ENCODE measurements around the gene FFAR1. TPM values are rescaled to one million over a fixed set of nuclear protein-coding genes. Genes with fewer than 3 reads are reported as not detected.

Gene FFAR1
- total and polyA plus RNA-seq, 2 experiments from 2014 or later, result not detected

- TF ChIP-seq CTCF (conservative IDR thresholded peaks at IDR 0.05; ENCODE audit: low read depth in 2 of 2), result no peak
Observed at GRCh38 chr19:35330475-35330874, 17.2 kb upstream of the FFAR1 start (continued).

- ATAC-seq, result no peak
- Histone ChIP-seq H2AFZ (no peak overlapping the region), H3K9me2 (ENCODE audit: insufficient read depth) (no peaks in the 10 kb centered on the region), H3K27ac (ENCODE audit: low read depth) (no peak overlapping the region), H3K36me3 (ENCODE audit: insufficient read depth) (no peaks in the 10 kb centered on the region), H3K79me2 (replicated peaks; ENCODE audit: insufficient read depth) (no peaks in the 10 kb centered on the region), H3K4me3 (no peak overlapping the region), H3K27me3 (ENCODE audit: insufficient read depth) (no peaks in the 10 kb centered on the region), H4K20me1 (replicated peaks; ENCODE audit: insufficient read depth) (no peaks in the 10 kb centered on the region), H3F3A (replicated peaks; ENCODE audit: low read depth) (no peaks in the 10 kb centered on the region), H3K4me2 (no peak overlapping the region), H3K4me1 (ENCODE audit: insufficient read depth) (no peaks in the 10 kb centered on the region)
- Mint-ChIP-seq H3K4me1 (peaks cover 7% of the 10 kb centered on the region), H3K27me3 (ENCODE audit: insufficient read depth, low read depth, poor library complexity) (peaks cover 5% of the 10 kb centered on the region), H3K36me3 (ENCODE audit: low read depth) (no peaks in the 10 kb centered on the region), H3K4me3 (no peak overlapping the region), H3K27ac (no peak overlapping the region), H3K9me3 (no peaks in the 10 kb centered on the region; the same call in 2 of the 3 replicates)
- no peak for DNase-seq (ENCODE audit: low spot score)
- TF ChIP-seq CTCF (conservative IDR thresholded peaks at IDR 0.05; ENCODE audit: low read depth in 2 of 2), result no peak
- no peak for TF ChIP-seq ETS1 (IDR thresholded peaks at IDR 0.05)
- no peak for TF ChIP-seq JUNB (IDR thresholded peaks at IDR 0.05; ENCODE audit: unreplicated experiment)
- no peak for TF ChIP-seq ZNF114 (CRISPR knock-in tag; IDR thresholded peaks at IDR 0.05)
- TF ChIP-seq POLR2AphosphoS5 (IDR thresholded peaks at IDR 0.05; ENCODE audit: low read depth), result no peak
- no peak for TF ChIP-seq STAT1 (IDR thresholded peaks at IDR 0.05; ENCODE audit: unreplicated experiment)
- TF ChIP-seq CREB1 (CRISPR knock-in tag; IDR thresholded peaks at IDR 0.05; ENCODE audit: low read depth), result no peak
- no peak for TF ChIP-seq ZNF331 (CRISPR knock-in tag; IDR thresholded peaks at IDR 0.05; ENCODE audit: low read depth)
- TF ChIP-seq ZNF462 (CRISPR knock-in tag; IDR thresholded peaks at IDR 0.05), result no peak
- no peak for TF ChIP-seq NANOG (IDR thresholded peaks at IDR 0.05; ENCODE audit: borderline replicate concordance)
- no peak for TF ChIP-seq EZH2 (IDR thresholded peaks at IDR 0.05; ENCODE audit: low read depth, unreplicated experiment)
- no peak for TF ChIP-seq EZH2phosphoT487 (IDR thresholded peaks at IDR 0.05; ENCODE audit: unreplicated experiment)
Observed at GRCh38 chr19:35331551-35332214, 16.0 kb upstream of the FFAR1 start.
